GM12878 (cell line): ENCODE data around the gene METAP1D.

Experiments
- EZH2 ChIP-seq: IDR thresholded peaks from 2 replicates; pipeline ENCODE4 v1.6.1; 2012; ENCODE audit warnings: low read depth, mild to moderate bottlenecking, control low read depth, inconsistent platforms, low read length, borderline replicate concordance; ENCODE audit not compliant: control insufficient read depth
- SIX5 ChIP-seq: IDR thresholded peaks from 2 replicates; pipeline ENCODE4 v1.6.1; 2011; ENCODE audit warnings: mild to moderate bottlenecking, low read depth, low read length, moderate library complexity; ENCODE audit not compliant: severe bottlenecking

DNA sequence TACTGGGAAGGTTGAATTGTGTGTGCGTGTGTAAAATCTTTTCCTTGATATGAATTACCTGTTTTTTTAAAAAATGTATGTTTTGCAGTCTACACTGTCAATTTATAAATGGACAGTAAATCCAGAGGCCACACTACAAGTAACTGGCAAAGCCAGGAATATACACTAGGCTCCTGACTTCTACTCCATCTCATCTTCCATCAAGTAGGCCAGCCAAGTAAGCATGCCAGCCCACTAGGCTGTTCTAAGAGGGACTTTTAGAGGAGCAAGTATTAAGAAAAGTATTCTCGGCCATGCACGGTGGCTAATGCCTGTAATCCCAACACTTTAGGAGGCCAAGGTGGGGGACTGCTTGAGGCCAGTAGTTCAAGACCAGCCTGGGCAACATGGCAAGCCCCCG lies 13.0 kb upstream of the METAP1D start:
- TF ChIP-seq SIX5 (no peak), EZH2 (no peak)
